Stomach smooth muscle (tissue), 2 donors: ENCODE results near the gene EGF.

Source experiments
- H3K27ac ChIP-seq: one replicate; pipeline ENCODE4 v1.7.0; 2013; ENCODE audit warnings: mild to moderate bottlenecking, low read length, inconsistent platforms
- H3K27me3 ChIP-seq, 2 donors: one replicate each; pipeline ENCODE4 v1.7.0; 2013; ENCODE audit warnings: low read length in 2 of 2; ENCODE audit not compliant: insufficient read depth in 2 of 2, control insufficient read depth in 1 of 2
- H3K36me3 ChIP-seq, 2 donors: one replicate each; pipeline ENCODE4 v1.7.0; 2013; ENCODE audit warnings: low read length in 2 of 2; ENCODE audit not compliant: control insufficient read depth in 2 of 2, insufficient read depth in 2 of 2
- H3K4me1 ChIP-seq: one replicate; pipeline ENCODE4 v1.7.0; 2013; ENCODE audit warnings: low read length; ENCODE audit not compliant: control insufficient read depth, insufficient read depth
- H3K4me3 ChIP-seq, 2 donors: one replicate each; pipeline ENCODE4 v1.7.0; 2013; ENCODE audit warnings: low read length in 2 of 2
- H3K9ac ChIP-seq, 2 donors: one replicate each; pipeline ENCODE4 v1.7.0; 2013; ENCODE audit warnings: low read length in 2 of 2, mild to moderate bottlenecking in 1 of 2
- H3K9me3 ChIP-seq, 2 donors: one replicate each; pipeline ENCODE4 v1.7.0; 2013; ENCODE audit warnings: low read length in 2 of 2; ENCODE audit not compliant: control insufficient read depth in 2 of 2
- donor health status: healthy.
- donor health status: Pancreatic carcinoma.

Gene EGF

DNA sequence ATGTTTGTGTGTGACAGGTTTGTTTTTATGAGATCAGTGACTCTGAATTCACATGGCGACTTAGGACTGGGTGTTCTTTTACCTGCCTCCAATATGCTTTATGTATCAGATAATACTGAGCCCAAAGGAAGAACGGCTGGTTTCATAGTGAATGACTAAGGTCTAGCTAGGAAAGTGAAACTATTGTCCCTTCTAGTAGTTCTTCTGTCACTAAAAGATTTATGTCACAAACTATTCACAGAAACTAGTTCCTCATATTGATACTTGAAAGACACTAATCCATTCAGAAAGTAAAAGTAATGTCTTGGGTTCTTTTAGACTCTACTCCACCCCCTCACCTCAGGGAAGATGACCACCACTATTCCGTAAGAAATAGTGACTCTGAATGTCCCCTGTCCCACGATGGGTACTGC lies 81.7 kb downstream of the EGF start:
- Histone ChIP-seq H3K4me1 (no peaks in the 10 kb centered on the region), H3K9me3 (no peaks in the 10 kb centered on the region), H3K4me3 (no peak overlapping the region), H3K9ac (no peak overlapping the region), H3K27me3 (no peaks in the 10 kb centered on the region), H3K27ac (no peak overlapping the region), H3K36me3 (no peaks in the 10 kb centered on the region)

DNA sequence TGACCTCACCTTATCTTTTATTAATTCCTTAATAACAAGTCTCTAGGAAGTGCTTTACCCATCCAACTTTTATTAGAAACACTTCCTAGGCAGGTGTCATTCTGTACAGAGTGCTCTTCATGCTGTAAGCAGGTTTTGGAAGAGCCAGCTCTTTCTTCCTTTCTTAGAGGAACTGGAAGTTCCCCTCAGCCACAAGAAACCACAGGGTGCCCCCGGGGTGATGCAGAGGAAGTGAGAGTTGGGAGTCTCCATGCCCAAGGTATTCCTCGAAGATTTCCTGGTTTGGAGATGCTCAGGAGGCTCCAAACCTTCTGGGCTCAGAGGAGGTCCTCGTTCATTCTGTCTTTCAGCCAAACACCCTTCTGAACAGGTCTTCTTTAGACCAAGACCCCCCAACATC lies 83.8 kb downstream of the EGF start:
- H3K9ac ChIP-seq, result no peak overlapping the region
- H3K27me3 ChIP-seq, result no peaks in the 10 kb centered on the region
- H3K36me3 ChIP-seq, result no peaks in the 10 kb centered on the region
- H3K4me3 ChIP-seq, result no peak overlapping the region
- H3K27ac ChIP-seq, result no peak overlapping the region
- H3K9me3 ChIP-seq, result no peaks in the 10 kb centered on the region
- H3K4me1 ChIP-seq, result no peaks in the 10 kb centered on the region

DNA sequence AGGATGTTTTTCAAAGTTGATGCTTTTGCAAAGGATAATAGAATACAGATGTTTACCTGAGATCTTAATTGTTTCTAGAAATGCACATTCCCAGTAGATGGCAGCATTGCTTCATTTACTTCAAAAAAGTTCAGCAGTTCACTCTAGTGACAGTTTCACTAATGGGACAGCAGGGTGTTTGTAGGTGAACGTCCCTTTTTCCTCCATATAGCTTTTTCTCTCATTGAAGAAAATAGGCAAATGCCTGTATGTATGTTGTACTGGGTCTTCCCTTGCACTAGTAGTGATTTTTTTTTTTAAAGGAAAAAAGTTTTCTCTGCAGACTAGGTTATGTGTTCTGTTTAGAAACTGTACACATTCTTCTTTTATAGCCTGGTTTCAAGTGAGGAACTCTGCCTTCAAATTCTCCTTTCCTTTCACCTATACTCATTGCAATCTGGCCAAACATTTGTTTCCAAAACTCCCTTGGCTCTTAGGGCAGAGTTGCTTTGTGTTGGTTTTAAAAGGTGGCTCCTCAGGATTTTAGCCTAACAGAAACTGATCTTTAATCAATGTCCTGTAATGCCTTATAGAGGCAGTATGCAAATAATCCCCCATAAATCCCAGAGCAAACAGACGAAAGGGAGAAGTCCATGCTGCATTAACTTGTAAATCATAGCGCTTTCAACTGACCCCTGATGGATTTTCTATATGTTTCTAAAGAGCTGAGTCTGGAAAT lies 86.3 kb downstream of the EGF start:
- H3K9ac ChIP-seq, result no peak overlapping the region
- no peaks in the 10 kb centered on the region for H3K4me1 ChIP-seq
- H3K9me3 ChIP-seq, result no peaks in the 10 kb centered on the region
- no peaks in the 10 kb centered on the region for H3K36me3 ChIP-seq
- H3K4me3 ChIP-seq, result no peak overlapping the region
- no peak overlapping the region for H3K27ac ChIP-seq
- H3K27me3 ChIP-seq, result no peaks in the 10 kb centered on the region

DNA sequence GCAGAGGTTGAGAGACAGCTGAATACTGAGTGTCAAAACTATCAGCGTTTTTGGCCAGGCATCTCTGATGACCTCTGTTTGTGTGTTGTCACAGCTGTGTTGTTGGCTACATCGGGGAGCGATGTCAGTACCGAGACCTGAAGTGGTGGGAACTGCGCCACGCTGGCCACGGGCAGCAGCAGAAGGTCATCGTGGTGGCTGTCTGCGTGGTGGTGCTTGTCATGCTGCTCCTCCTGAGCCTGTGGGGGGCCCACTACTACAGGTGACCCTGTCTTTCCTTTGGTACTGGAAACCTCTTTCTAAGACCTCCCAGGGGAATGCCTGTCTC lies 86.9 kb downstream of the EGF start:
- Histone ChIP-seq H3K36me3 (no peaks in the 10 kb centered on the region), H3K4me1 (no peaks in the 10 kb centered on the region), H3K4me3 (no peak overlapping the region), H3K9ac (no peak overlapping the region), H3K27ac (no peak overlapping the region), H3K9me3 (no peaks in the 10 kb centered on the region), H3K27me3 (no peaks in the 10 kb centered on the region)

DNA sequence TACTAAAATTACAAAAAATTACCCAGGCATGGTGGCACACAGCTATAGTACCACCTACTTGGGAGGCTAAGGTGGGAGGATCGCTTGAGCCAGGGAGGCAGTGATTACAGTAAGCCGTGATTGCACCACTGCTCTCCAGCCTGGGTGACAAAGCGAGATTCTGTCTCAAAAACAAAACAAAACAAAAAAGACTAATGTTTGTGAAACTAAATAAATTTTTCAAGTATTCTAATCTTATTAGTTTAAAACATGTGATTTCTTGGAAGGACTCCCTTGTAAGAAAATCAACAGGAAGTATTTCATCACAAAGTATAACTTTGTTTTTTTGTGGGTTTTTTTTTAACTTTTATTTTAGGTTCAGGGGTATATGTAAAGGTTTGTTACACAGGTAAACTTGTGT lies 89.6 kb downstream of the EGF start:
- Histone ChIP-seq H3K27me3 (no peaks in the 10 kb centered on the region), H3K9me3 (no peaks in the 10 kb centered on the region), H3K4me1 (no peaks in the 10 kb centered on the region), H3K4me3 (no peak overlapping the region), H3K9ac (no peak overlapping the region), H3K36me3 (no peaks in the 10 kb centered on the region), H3K27ac (no peak overlapping the region)

DNA sequence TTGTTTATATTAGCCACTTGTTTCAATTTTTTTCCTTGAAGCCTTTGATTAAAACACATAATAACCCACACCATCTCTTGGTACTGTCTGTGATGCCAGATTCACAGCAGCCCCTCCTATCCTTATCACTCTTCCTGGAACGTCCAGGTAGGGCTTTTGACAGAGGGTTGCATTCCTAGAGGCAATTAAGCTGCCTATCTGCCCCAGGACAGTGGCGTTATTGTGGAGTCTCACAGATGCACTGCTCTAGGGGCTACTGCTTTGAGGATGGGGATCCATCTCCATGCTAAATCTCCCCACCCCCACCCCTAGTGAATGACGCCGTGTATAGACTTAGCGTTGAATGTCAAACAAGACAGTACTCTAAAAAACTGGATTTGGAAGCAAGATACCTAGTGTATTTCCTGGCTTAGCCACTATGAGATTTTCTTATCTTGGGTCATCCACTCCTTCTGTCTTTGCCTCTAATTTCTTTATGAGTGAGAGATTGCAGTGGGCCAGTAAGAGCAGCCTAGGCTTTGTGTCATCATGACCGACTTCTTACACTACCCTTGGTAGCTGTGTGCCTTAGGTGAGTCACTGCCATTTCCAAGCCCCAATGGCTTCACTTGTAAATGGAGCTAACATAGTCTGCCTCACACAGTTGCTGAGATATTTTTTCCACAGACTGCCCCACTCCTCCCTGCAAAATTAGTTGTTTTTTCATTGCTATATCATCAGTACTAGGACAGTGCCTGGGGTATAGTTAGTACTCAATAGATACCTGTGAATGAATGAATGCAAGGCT lies 90.9 kb downstream of the EGF start:
- Histone ChIP-seq H3K4me1 (no peaks in the 10 kb centered on the region), H3K27me3 (no peaks in the 10 kb centered on the region), H3K9ac (no peak overlapping the region), H3K27ac (no peak overlapping the region), H3K4me3 (no peak overlapping the region), H3K36me3 (no peaks in the 10 kb centered on the region), H3K9me3 (no peaks in the 10 kb centered on the region)

DNA sequence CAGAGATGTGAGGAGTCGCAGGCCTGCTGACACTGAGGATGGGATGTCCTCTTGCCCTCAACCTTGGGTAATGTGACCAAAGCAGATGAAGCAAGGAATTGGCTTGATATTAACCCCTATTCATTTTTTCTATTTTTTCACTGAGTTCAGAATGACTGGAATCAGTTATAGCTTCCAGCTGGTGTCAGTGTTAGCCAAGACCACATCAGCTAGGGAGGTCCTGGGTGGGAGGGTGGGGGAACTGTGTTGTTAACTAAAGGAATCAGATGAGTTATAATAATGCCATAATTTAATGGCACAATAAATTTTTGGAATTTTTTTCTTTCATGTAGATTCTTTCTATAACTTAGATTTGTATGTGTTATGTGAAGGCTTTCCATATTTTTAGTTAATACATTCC lies 91.9 kb downstream of the EGF start:
- H3K27me3 ChIP-seq, result no peaks in the 10 kb centered on the region
- no peaks in the 10 kb centered on the region for H3K4me1 ChIP-seq
- no peak overlapping the region for H3K9ac ChIP-seq
- H3K9me3 ChIP-seq, result no peaks in the 10 kb centered on the region
- no peak overlapping the region for H3K27ac ChIP-seq
- H3K36me3 ChIP-seq, result no peaks in the 10 kb centered on the region
- no peak overlapping the region for H3K4me3 ChIP-seq

DNA sequence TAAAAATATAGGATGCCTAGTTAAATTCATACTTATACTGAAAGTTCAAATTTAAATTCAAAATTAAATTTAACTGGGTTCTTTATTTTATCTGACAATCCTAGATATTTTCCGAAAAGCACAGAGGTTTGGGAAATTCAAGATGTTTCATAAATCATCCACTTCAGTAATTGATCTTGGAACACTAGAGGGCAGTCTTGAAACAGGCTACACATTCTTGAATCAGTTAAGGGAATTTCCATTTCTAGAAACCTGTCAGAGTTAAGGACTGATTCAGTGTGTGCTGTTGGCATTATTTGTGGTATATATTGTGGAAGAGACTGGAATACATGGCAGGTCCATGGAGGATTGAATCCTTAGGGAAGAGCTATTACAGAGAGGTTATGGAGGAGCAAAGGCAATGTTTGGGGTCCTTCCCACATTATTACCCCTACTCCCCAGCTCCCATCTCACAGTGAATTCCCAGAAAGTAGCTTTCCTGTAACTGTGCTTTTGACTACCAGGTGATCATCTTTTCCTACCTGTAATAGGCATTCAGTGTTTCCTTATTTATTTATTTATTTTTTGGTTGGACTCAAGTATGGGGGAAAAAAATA lies 92.9 kb downstream of the EGF start:
- H3K9ac ChIP-seq, result no peak overlapping the region
- no peaks in the 10 kb centered on the region for H3K36me3 ChIP-seq
- no peaks in the 10 kb centered on the region for H3K27me3 ChIP-seq
- H3K27ac ChIP-seq, result no peak overlapping the region
- H3K4me1 ChIP-seq, result no peaks in the 10 kb centered on the region
- no peaks in the 10 kb centered on the region for H3K9me3 ChIP-seq
- H3K4me3 ChIP-seq, result no peak overlapping the region

DNA sequence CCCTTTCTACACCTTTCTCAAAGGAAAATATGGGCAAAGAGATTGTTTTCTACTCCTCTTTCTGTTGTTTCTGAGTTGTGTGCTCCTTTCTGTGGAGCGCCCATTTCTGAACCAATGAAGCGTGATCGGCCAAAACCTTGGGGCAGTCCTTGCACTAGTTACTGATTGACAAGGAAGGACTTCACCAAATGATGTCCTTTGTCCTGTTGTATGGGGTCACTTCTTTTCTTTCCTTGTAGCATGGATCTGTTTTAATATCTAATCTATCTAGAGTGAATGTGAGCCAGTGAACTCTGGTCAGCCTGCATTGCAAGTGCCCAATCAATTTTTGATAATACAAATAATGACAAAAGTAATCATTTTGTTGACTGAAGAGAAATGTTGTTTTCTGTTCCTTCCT lies 94.5 kb downstream of the EGF start:
- Histone ChIP-seq H3K4me3 (no peak overlapping the region), H3K36me3 (no peaks in the 10 kb centered on the region), H3K4me1 (no peaks in the 10 kb centered on the region), H3K27ac (no peak overlapping the region), H3K9me3 (no peaks in the 10 kb centered on the region), H3K27me3 (no peaks in the 10 kb centered on the region), H3K9ac (no peak overlapping the region)

DNA sequence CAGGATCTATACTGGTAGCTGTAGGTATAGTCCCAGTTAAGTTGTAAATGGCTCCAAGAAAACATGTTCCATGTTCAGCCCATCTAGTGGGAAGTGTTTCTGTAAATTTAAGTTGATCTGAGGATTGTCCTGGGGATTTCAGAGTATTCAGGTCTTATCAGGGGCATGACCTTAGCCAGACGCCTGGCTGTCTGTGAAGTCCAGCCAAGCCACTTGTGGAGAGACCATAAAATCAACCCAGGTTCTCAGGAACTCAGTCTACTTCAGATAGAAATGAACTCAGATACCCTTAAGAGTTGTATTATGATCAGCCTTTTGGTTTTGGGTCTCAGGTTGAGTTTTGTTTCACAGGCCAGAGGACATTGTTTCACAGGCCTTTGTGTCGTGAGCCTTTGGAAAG lies 95.9 kb downstream of the EGF start:
- Histone ChIP-seq H3K9ac (no peak overlapping the region), H3K36me3 (no peaks in the 10 kb centered on the region), H3K4me1 (no peaks in the 10 kb centered on the region), H3K4me3 (no peak overlapping the region), H3K27me3 (no peaks in the 10 kb centered on the region), H3K9me3 (no peaks in the 10 kb centered on the region), H3K27ac (no peak overlapping the region)

DNA sequence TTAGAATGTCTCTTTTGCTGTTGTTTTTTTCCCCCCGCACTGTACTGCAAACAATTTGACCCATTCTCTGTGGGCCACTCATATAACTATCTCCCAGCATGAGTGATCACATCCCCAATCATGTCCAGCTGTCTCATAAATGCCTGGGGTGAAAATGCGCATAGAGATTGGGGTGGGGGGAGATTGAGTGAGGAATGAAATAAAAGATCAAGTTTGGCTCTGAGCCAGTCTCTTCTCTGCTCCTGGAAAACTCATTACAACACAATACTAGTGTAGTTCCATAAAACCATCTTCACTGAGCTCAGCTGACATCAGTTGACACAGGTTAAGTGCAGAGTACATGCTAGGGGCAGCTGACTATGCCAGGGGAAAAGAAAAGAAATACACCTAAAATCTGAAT lies 96.9 kb downstream of the EGF start:
- Histone ChIP-seq H3K36me3 (no peaks in the 10 kb centered on the region), H3K9me3 (no peaks in the 10 kb centered on the region), H3K4me3 (no peak overlapping the region), H3K4me1 (no peaks in the 10 kb centered on the region), H3K27ac (no peak overlapping the region), H3K27me3 (no peaks in the 10 kb centered on the region), H3K9ac (no peak overlapping the region)
